Measurements from ENCODE around the gene SEC14L5.
A peak's percentile ranks its signal among the peaks of the same experiment; 100 is the strongest.
"Not testable (repeated sequence)": the region's sequence is repeated elsewhere in the genome, so short reads cannot be mapped to it uniquely, and the experiment has no call there.

The SEC14L5 gene

DNA sequence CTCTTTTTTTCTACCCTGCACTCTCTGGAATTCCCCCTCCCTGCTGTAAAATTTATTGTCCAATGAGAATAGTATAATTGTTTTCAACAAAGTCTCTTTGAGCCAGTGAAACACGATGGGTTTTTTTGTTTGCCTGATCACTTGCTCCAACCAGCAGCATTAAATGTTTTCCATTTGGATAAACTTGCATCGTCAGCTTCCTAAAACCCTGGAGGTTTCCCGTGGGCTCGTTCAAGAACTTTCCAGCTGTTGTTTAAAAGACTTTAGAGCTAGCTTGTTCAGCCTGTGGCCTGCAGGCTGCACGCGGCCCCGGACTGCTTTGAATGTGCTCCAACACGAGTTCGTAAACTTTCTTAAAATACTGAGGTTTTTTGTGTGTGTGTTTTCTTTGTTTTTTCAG lies 60.7 kb downstream of the SEC14L5 start:
- DNase-seq: no peak

DNA sequence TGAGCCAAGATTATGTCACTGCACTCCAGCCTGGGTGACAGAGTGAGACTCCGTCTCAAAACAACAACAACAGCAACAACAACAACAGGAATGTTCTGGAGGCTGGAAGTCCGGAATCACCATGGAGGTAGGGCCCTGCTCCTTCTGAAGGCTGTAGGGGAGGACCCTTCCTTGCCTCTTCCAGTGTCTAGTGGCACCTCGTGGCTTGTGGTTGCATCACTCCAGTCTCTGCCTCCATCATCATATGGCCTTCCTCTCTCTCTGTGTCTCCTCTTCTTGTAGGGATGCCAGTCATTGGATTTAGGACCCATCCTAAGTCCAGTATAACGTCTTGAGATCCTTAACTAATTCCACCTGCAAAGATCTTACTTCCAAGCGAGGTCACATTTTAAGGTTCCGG lies 61.6 kb downstream of the SEC14L5 start:
- no peak for DNase-seq

DNA sequence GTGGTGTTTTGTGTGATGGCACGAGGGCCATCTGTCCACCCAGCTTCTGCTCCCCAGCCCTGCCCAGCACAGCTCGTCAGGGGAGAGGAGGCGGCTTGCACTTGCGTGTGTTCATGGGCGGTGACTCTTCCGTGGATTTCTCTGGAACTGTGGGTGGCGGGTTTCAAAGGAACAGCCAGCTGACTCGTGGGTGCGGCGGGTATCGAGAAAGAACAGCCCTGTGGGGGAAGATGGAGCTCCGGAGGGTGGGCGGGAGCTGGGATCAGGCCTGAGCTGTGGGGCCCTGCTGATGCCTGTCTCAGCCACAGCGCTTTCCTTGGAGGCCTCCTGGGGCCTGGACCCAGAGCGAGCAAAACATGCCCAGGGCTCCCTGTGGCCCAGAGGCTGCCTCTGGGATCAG lies 62.4 kb downstream of the SEC14L5 start:
- no peak for DNase-seq

DNA sequence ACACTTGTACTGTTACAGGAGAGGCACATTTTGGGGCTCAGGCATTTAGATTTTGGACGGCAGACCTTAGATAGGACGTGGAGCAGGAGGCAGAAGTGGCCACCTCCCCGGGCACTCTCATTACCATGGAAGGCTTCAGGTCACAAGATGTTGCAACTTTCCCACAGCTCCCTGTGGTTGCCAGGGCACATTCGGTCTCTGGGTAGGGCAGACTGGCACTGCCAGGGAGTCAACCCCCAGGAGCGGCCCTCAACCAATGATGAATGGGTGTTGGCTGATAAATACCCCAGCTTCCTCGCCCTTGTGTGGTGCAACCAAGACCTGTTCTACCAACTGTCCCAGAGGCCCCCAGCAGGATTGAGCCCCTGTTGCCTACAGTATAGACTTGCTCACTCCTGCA lies 64.4 kb downstream of the SEC14L5 start:
- DNase-seq: no peak

DNA sequence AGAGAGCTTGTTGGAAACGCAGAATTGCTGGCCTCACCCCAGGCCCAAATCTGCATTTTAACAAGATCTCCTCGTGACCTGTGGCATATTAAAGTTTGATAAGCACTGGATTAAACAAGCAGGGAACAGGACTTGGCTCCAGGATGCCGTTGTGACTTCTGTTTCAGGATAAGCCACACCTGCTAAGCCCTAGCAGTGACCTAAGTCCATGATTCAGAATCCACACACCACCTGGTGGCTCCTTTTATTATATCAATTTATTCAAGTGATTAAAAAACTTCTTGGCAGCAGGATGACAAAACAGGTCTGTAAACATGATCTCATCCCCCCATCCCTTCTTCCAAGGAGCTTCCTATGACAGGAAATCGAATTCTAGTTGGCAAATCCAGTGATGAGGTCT lies 66.5 kb downstream of the SEC14L5 start:
- no peak for DNase-seq

DNA sequence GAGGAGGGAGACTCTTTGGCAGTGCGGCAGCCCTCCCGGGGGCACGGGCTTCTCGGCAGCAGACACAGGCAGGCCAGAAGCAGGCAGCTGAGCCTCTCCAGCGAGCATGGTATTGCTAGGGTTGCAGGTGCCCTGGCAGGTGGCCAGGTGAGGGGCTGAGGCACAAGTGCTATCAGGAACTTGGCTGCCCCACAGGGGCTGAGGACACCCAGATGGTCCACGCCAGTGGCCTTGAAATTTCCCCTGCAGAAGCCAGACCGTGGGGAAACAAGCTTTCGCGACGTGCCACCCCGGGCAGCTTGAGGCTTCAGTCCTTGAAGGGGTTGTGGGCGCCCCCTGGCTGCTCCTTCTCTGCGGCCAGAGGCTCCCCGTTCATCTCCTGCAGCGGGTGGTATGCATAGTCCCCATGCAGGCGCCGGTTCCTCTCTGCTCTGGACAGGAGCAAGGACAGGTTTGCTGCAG lies 67.1 kb downstream of the SEC14L5 start:
- no peak for DNase-seq

DNA sequence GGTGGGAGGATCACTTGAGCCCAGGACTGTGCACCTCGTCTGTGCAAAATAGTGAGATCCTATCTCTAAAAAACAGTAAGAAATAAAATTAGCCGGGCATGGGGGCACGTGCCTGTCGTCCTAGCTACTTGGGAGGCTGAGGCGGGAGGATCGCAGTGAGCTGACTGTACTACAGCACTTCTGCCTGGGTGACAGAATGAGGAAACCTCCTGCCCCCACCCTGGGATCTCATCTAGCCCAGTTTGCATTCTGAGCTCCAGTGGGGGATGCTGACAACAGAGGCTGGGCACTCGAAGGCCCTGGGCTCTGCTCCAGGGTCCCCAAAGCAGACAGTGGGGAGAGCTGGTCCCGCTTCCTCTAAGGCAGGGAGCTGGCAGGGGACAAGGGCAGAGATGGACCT lies 68.5 kb downstream of the SEC14L5 start:
- no peak for DNase-seq

DNA sequence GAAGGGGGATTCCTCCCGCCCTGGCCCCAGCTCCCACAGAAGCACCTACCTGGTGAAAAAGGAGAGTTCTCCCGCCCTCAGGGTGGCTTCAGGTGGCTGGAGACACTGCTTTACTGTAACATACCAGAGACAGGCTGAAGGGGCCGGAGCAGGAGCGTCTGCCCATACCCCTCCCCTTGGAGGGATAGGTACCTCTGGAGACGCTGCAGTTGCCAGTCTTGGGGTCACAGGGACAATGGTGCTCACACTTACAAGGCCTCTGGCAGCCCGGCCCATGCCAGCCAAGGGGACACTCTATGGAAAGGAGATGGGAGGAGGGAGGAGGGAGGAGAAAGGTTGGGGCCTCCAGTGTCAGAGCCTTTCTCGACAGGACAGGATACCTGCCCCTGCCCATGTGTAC lies 69.0 kb downstream of the SEC14L5 start:
- DNase-seq: no peak

DNA sequence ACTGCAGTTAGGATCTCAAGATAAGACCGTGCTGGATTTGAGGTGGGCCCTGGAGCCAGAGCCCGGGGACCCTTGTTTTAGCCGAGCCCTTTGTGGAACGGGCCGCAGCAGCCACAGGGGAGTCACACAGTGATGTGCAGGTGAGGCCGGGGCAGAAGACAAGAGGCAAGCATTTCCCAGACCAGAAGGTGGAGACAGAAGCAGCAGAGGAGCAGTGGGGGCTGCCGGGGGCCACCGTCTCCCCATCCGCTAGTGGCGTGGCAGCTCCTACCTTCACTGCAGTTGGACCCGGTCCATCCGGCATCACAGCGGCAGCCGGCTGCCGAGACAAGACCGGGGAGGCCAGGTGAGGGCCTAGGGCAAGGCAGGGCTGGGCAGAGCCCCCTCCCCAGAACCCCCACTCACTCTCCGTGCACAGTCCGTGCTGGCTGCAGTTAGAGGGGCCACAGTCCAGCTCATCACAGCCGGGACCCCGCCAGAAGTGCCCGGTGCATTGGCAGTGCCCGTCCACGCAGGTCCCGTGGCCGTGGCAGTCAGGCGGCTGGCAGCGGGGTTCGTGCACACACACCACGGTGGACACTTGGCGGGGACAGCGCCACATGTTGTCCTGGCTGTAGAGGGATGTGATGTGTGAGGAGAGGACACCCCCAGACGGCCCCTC lies 69.6 kb downstream of the SEC14L5 start:
- DNase-seq: no peak

DNA sequence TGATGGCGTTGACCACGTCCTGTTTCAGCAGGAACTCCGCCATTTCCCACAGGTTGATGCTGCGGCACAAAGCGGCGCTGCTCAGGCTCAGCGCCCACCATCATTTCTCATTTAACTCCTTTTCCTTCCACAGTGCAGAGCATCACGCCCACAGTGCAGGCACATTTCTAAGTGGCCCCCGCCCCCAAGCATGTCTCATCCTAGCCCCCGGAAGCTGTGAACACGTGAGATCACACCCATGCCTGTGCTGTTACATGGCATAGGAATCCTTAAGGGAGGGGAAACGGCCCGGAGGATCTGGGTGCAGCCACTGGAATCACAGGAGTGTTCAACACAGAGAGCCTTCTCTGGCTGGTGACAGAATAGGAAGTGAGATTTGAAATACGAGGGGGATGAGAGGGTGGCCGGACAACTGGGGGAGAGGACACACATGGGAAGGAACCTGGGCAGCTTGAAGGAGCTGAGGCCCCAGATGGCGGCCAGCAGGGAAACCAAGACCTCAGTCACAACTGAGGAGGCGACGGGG lies 70.9 kb downstream of the SEC14L5 start:
- DNase-seq: no peak

DNA sequence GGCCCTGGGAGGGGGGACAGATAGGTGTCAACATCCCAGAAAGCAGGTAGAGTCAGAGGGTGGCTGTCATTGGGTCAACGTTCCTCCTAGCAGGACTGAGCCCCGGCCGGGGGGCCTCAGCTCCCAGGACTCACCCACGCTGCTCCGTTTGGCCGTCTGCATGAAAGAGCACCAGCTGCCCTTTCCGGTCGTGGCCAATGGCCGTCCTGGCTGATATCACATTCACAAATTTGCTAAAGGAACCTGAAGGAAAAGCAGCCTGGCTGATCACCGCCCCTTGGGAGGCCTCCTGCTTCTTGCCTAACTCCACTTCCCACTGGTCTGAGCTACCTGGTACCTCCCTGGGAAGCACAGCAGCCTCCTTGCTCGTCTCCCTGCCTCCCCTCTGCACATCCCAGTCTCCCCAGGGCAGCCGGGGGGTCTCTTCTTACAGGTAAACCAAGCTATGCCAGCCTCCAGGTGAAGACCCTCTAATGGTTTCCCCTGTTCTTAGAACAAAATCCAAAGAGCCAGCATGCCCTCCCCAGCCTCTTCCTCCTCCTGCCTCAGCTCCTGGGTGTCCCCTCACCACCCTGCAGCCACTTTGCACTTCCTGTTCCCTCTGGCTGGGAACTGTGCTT lies 72.2 kb downstream of the SEC14L5 start:
- no peak for DNase-seq

DNA sequence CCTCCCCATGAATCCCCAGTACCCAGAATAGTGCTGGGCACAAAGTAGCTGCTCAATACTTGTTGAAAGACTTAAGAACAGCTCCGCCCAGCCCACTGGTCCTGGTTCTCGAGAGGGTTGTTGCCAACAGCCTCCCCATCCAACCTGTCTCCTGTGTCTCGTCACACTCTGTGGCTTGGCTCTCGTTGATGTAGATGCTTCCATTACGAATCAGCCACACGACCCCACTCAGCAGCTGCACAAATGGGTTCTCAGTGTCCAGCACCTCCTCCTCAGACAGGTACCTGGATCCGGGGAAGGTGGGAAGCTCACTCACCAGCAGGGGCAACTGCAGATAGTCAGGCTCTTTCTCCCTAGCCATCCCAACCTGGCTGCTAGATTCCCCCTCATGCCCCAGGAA lies 73.5 kb downstream of the SEC14L5 start:
- no peak for DNase-seq

DNA sequence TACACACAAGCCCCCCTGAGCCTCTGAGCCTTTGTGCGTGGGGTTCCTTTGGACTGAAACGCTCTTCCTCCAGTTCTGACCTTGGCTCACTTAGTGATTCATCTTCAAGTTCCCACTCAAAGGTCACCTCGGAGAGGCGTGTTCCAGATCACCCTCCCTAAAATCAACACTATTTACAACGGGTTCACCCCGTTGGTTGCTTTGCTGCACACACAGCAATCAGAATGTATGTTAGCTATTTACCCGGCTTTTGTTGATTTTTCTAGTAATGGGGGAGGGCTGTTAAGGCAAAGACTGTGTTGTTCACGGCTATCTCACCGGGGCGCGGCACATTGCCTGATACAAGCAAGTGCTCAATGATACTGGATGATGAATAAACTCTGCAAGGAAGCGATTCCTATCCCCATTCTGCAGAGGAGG lies 74.6 kb downstream of the SEC14L5 start:
- no peak for DNase-seq

DNA sequence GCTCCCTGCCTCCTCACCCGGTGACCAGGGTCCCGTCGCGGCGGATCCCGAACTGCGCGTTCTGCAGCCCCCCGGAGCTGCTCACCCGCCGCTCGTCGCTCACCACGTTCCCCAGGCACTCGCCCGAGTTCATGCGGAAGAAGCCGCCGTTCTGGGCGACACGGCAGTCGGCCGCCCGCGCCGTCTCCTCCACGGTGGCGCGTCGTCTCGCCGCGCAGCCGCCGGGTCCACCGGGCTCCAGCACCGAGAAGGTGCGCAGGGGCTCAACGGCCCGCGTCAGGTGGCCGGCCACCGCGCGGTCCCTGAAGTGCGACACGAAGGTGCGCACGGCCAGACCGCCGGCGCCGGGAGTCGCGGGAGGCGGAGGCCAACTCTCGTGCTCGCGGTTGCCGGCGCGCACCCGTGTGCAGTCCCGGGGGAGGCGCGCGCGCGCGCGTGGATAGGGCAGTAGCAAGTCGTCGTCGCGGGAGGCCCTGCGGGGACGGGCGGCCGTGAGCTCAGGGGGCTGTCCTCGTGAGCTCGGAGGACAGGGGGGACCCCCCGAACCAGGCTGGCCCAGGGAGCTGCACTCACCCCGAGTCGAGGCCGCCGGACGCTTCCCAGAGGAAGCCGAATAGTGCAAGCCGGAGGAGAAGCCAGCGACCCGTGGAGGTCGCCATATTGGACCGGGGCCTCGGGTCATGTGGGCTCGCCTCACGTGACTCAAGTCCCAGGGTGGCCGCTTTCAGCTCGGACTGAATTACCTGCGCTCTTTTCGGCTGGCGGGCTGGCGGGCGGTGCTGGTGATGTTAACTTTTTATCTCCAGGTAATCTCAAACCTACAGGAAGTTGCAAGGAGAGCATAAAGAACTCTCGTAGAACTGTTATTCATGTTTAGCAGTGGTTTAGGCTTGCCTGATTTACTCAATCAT lies 75.4 kb downstream of the SEC14L5 start, which contains the start of gene NAGPA:
Gene NAGPA (minus strand): TSS at position 680 of the 911 bp plus-strand sequence. CDS start 21 bp downstream, at position 659.
- DNase-seq: peak; percentile 87

DNA sequence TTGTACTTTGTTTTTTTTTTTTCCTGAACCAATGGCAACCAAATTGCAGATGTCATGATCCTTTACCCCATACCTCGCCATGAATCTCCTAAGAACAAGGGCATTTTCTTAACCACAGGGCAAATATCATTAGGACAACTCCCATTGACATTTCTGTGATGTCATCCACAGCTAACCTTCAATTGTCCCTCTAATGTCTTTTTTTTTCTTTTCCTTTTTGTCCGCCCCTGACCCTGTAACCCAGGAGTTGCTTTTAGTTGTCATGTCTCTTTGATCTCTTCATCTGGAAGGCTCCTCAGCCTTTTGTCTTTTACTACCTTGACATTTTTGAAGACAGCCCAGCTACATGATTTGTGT lies 76.0 kb downstream of the SEC14L5 start:
- DNase-seq: no peak

DNA sequence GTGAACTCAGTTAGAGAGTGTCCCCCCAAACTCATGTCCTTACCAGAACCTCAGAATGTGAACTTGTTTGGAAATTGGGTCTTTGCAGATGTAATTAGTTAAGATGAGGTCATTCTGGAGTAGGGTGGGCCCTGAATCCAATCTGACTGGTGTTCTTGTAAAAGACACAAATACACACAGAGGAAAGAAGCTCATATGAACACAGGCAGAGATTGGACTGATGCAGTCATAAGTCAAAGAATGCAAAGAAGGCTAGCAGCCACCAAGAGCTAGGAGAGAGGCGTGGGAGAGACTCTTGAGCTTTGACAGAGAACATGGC lies 77.7 kb downstream of the SEC14L5 start:
- DNase-seq: no peak

DNA sequence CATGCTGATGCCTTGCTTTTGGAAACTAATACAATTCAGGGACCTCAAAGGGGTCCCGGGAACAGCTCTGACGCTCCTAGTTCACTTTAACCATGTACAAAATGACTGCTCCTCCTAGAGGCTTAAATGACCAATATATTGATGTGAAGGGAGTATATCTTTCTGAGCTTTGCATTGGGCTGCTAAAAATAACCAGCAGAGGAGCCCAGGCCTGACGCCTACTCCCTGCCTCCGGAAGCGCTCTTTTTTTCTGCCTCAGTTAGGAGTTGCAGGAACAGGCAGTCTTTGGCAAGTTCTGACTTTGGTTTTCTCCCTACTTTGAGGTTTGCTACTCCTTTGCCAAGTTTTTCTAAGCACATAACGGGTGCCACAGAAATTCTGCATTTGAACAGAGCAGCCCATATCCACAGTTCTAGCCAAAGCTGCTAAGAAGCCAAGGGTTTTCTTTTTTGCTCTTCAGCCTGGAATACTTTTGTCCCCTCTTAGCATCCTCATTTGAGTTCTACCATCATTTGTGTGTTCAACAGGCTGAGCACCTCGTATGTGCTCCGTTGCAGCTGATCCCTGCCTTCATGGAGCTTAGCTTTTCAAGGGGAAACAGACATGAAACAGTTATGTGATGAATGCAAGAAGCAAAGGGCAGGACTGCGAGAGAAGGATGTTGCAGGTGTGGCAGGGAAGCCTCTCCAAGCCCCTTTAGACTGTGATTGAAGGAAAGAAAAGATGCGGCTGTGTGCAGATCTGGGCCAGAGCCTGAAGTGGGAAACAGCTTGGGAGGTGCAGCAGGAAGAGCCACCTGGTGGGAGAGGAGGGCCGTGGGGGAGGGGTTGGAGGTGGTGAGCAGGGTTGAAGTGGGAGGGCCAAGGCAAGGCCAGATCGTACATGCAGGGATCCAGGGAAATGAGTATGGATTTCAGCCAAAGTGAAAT lies 78.4 kb downstream of the SEC14L5 start:
- DNase-seq: no peak

DNA sequence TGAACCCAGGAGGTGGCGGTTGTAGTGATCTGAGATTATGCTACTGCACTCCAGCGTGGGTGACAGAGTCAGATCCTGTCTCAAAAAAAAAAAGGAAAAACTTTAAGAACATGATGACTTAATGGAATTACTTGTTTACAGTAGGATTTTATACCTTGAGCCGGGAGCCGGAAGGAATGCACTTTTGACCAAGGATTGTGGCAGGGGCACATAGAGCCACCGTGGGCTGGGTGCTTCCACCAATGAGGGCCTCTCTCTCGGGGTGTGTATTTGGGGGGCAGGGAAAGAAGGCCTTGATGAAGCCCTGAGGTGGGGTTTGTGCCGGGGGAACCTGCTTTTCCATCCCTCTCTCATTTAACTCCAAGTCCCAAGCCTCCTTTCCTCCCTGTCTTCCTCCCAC lies 82.3 kb downstream of the SEC14L5 start:
- DNase-seq: no peak

DNA sequence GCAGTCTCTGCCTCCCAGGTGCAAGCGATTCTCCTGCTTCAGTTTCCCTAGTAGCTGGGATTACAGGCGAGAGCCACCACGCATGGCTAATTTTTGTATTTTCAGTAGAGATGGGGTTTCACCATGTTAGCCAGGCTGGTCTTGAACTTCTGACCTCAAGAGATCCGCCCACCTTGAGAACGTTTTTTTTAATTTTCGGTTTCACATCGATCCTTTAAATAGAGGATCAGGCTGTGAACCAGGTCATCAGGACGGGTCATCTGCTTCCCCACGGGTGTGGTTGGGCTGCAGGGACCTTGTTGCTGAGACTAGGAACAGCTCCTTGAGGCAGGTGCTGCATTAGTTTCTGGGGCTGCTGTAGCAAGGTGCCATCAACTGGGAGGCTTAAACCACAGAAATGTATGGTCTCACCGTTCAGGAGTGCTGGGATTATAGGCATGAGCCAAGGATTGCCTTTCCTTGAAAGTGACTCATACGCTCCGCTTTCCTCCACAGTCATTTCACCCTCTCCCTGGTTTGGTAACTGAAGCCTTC lies 83.5 kb downstream of the SEC14L5 start:
- no peak for DNase-seq

DNA sequence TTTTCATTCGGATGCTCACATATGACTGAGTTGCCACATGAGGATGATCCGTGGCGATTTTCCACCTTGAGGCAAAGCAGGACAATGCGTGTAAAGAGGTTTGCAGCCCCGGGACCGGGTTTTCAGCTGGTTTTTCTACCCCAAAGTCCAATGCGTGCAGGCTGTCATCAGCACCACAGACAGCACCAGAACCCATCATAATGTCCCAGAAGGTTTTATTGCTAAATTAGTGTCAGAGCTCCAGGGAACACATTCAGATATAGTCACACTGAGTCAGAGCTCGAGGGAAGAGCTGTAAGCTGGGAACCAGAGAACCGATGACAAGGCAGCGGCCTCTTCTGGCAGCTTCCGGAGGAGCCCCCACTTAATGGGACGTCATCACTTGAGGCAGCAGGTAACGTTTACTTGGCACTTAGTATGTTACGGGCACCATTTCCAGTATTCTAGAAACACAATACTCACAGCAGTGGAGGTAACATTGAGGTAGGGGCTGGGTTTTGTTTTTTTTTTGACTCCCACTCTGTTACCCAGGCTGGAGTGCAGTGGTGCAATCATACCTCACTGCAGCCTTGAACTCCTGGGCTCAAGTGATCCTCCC lies 84.5 kb downstream of the SEC14L5 start:
- DNase-seq: no peak

DNA sequence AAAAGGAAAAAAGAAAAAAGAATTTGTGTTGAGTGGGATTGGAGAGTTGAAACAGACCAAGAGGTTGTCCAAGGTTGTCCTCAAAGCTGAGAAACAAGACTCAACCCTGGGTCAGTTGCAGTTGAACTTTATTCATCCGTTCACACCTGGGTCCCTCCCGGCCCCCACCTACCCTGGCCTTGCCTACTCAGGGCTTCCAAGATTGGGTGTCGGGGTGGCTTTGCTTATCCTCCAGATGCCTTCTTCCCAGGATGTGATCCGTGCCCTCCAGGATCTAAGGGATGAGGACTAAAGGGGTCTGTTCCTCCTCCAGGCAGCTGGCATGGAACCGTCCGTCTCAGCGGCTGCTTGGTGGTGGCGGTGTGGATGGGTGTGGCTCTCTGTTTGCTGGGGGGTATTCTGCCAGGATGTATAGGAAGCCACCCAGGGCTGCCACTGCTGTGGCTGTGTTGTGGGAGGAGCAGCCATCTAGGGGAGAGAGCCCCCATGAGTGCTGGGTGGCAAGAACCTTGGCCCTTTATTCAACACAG lies 85.9 kb downstream of the SEC14L5 start:
- no peak for DNase-seq

DNA sequence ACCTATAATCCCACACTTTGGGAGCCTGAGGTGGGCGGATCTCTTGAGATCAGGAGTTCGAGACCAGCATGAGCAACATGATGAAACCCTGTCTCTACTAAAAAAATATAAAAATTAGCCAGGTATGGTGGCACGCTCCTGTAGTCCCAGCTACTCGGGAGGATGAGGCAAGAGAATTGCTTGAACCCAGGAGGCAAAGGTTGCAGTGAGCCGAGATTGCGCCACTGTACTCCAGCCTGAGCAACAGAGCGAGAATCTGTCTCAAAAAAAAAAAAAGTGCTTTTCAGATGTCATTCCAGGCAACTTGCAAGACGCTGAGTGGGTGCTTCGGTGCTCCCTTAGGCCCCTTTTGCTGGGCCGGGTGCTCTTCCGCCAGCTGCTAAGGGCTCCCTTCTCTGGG lies 86.5 kb downstream of the SEC14L5 start:
- DNase-seq: not testable (repeated sequence)
